T-helper 9 cell (primary cell): ENCODE results near the gene ITGB1BP2.
"Not testable (repeated sequence)": the region's sequence is repeated elsewhere in the genome, so short reads cannot be mapped to it uniquely, and the experiment has no call there.

Experiments
- DNase-seq: peaks from one replicate; pipeline ENCODE4 v3.0.0-alpha.2; 2020
- total RNA-seq, 2 donors: gene quantifications; one replicate each; lab custom pipeline; 2026; lab: John Stamatoyannopoulos, UW

The ITGB1BP2 gene
- total RNA-seq, result 1.9 to 2.0 reads per million in 2 donors

- no peak for DNase-seq
These were observed at the start of gene ITGB1BP2 for GRCh38 chrX:71301195-71301924. ITGB1BP2 (plus strand) TSS chrX:71301750; CDS start chrX:71301807, 57 bp downstream.

DNA sequence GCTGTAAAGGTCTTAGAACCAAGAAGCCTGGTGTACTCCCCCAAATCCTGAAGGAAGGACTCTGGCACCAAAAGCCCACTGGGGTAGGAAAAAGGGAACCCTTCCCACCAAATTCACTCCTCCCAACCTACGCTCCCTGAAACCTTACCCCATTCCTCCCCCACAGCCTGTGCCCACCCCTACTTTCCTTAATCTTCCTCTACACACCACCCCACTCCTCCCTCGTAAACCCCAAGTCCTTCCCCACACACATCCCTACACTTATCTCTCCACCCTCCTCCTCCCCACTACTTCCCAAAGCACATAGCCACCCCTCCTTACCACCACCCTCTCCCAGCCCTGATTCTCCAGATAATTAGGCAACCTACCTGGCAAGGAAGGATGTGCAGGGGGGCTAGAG lies 49.3 kb upstream of the ITGB1BP2 start:
- DNase-seq, result no peak

- peak; percentile 33 for DNase-seq
These were observed 48.1 kb upstream of the ITGB1BP2 start for GRCh38 chrX:71253253-71254091.

- peak; percentile 62 for DNase-seq
These were observed 47.2 kb upstream of the ITGB1BP2 start, which contains the start of gene ZMYM3 for GRCh38 chrX:71254092-71254963. ZMYM3 (minus strand) TSS chrX:71254140; CDS start chrX:71253255, 885 bp downstream.

GRCh38 chrX:71256051-71256450 lies 45.5 kb upstream of the ITGB1BP2 start:
- no peak for DNase-seq

DNA sequence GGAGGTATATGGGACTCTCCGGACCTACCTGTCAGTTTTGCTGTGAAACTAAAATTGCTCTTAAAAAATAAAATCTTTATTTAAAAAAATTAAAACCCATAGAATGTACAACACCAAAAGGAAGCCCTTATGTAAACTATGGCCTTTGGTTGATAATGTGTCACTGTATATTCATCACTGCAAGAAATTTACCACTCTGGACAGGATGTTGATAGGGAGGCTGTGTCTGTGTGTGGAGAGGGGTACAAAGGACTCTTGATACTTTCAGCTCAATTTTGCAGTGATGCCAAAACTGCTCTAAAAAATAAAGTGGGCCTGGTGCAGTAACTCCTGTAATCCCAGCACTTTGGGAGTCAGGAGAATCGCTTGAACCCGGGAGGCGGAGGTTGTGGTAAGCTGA lies 44.7 kb upstream of the ITGB1BP2 start:
- DNase-seq, result no peak

DNA sequence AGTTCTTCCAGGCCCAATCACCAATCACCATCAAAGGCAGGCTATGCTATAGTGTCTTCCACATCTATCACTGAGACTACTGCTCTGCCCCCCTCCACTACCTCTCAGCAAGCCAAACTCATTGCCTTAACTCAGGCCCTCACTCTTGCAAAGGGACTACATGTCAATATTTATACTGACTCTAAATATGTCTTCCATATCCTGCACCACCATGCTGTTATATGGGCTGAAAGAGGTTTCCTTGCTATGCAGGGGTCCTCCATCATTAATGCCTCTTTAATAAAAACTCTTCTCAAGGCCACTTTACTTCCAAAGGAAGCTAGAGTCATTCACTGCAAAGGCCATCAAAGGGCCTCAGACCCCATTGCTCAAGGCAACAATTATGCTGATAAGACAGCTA lies 32.9 kb upstream of the ITGB1BP2 start:
- not testable (repeated sequence) for DNase-seq

- DNase-seq, result no peak
These were observed 31.7 kb upstream of the ITGB1BP2 start for GRCh38 chrX:71269801-71270395.

DNA sequence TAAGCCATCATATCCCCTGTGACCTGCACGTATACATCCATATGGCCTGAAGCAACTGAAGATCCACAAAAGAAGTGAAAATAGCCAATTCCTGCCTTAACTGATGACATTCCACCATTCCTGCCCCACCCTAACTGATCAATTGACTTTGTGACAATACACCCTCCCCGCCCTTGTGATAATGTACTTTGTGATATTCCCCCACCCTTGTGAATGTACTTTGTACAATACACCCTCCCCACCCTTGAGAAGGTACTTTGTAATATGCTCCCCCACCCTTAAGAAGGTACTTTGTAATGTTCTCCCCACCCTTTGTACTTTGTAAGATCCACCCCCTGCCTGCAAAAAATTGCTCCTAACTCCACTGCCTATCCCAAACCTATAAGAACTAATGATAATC lies 29.2 kb upstream of the ITGB1BP2 start:
- DNase-seq, result not testable (repeated sequence)

DNA sequence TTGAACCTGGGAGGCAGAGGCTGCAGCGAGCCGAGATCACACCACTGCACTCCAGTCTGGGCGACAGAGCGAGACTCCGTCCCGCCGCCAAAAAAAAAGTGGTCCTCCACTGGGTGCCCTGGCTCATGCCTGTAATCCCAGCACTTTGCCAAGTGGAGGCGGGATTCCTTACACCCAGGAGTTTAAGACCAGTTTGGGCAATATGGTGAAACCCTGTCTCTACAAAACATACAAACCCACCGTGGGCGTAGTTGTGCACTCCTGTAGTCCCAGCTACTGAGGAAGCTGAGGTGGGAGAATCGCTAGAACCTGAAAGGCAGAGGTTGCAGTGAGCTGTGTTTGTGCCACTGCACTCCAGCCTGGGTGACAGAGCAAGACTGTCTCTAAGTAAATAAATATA lies 20.2 kb upstream of the ITGB1BP2 start:
- DNase-seq, result not testable (repeated sequence)

DNA sequence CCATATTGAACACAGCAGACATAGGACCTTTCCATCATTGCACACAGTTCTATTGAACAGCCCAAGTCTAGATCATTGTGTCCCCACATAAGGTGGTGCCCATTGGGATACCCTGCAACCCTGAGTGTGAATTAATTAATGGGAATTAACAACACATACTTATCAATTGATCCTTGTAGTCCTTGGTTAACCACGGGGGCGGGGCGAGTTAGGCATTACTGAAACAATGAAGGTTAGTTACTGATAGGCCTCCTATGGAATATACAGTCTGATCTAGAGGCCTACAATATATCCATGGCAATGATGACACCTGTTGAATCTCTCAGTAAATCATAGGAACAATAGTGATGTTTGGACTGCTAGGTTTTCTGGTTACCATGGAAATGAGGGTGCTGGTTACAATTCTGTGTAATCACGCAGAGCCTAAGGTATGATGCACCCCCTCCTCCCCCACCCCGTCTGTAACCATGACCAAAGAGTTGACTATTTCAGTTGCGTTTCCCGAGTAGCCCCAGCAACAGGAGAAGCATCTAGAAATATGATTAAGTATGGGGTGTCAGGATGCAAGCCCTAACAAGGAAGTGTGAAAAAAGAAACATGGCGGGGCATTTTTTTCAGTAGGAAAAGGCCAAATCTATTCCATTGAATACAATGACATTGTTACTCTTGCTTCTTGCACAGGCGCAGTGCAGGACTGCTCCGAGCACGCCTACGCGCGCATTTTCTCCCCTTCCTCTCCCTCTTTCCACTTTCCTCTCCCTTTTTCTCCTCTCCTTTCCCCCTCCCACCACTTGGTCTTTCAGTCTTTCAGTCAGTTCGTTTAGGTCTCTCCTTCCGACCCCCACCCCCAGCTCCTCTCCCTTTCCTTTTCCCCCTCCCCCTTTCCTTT lies 18.8 kb upstream of the ITGB1BP2 start:
- peak; percentile 10 for DNase-seq

- peak; percentile 68 for DNase-seq
These were observed 18.0 kb upstream of the ITGB1BP2 start, which contains the start of gene NONO for GRCh38 chrX:71283403-71284143. NONO (plus strand) TSS chrX:71283635; CDS start chrX:71290638, 7,003 bp downstream.

GRCh38 chrX:71285929-71286328 lies 15.6 kb upstream of the ITGB1BP2 start:
- DNase-seq, result no peak

DNA sequence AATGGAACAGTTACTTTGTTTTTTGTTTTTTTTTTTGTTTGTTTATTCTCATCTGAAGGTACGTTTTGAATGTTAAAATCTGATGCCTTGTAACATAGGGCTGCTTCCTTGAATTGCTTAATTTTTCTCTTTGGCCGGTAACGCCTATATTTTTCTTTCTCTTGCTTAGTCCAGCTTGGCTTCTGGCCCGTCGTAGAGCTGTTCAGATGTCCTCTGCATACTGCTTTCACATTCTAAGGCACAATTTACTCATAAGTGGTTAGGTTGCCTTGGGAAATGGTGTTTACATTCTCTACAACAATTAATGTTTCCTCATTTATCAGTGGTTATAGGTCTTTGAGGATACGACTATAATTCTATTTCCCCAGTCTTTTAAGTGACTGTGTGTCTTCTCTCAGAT lies 10.2 kb upstream of the ITGB1BP2 start:
- no peak for DNase-seq

- DNase-seq, result no peak
These were observed 8.7 kb upstream of the ITGB1BP2 start for GRCh38 chrX:71292669-71293365.

- no peak for DNase-seq
These were observed 4.7 kb upstream of the ITGB1BP2 start for GRCh38 chrX:71296806-71297205.

DNA sequence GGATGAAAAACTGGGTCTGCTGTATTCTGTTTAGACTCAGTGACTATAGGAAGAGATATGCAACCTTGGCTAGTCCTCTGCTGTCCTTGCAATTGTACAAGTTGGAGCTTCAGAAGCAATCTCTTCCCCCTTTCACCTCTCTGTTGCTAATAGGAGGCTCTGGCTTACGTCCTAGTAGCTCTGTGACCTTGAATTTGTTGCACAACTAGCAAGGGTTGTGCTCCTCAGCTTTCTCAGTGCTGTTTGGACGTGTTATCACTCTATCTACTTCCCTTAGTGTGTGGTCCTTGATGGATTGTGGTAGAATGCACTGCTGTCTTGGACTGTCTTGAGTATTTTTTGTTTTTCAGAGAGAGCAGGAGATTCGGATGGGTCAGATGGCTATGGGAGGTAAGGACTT lies 3.4 kb upstream of the ITGB1BP2 start:
- DNase-seq, result no peak

GRCh38 chrX:71300064-71300463 lies 1.5 kb upstream of the ITGB1BP2 start:
- DNase-seq, result not testable (repeated sequence)

DNA sequence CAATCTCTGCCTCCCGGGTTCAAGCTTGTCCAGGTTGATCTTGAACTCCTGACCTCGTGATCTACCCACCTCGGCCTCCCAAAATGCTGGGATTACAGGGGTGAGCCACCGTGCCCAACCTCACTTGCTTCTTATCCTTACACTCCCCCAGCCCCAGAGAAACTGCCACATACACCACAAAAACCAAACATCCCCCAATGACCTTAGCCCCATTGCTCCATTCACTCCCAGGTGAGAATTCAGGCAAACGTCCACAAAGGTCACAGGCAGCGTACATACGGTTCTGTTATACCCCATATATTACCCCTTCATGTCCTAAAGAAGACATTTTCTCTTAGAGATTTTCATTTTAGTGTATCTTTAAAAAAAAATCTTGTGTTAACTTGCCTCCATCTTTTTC lies 1.1 kb upstream of the ITGB1BP2 start:
- not testable (repeated sequence) for DNase-seq
